Left lung (tissue), 10 donors: ENCODE results near the gene CAND2. TPM values are rescaled to one million over a fixed set of nuclear protein-coding genes. Genes with fewer than 3 reads are reported as not detected.

Experiments
- ATAC-seq: fragments of 200-7000 bp; cut with Tn5 transposase; one replicate; pipeline ENCODE4 v1.9.1; 2020; ENCODE audit warnings: moderate library complexity
- DNase-seq, 4 donors: peaks; one replicate each; pipeline ENCODE4 v3.0.0-alpha.2; 2013 to 2020
- H3K27ac ChIP-seq, 2 donors: fragments of 200-600 bp; sonication (generic) in 1 of 2; one replicate each; pipeline versions ENCODE4 v1.5.0 to v1.8.0; 2020 to 2021
- H3K27me3 ChIP-seq, 2 donors: fragments of 200-600 bp; sonication (generic) in 1 of 2; one replicate each; pipeline versions ENCODE4 v1.5.0 to v1.8.0; 2020 to 2021
- H3K36me3 ChIP-seq, 2 donors: fragments of 200-600 bp; sonication (generic) in 1 of 2; one replicate each; pipeline versions ENCODE4 v1.5.0 to v1.8.0; 2020 to 2021
- H3K4me1 ChIP-seq, 2 donors: fragments of 200-600 bp; one replicate each; pipeline ENCODE4 v1.8.0; 2021
- H3K4me3 ChIP-seq, 2 donors: fragments of 200-600 bp; sonication (generic) in 1 of 2; one replicate each; pipeline versions ENCODE4 v1.5.0 to v1.8.0; 2020 to 2021; ENCODE audit warnings: mild to moderate bottlenecking in 1 of 2
- H3K9me3 ChIP-seq, 2 donors: fragments of 200-600 bp; sonication (generic) in 1 of 2; one replicate each; pipeline versions ENCODE4 v1.5.0 to v1.8.0; 2020 to 2021
- CTCF ChIP-seq, 2 donors: fragments of 200-600 bp; sonication (generic) in 1 of 2; IDR thresholded peaks; one replicate each; pipeline versions ENCODE4 v1.5.0 to v1.8.0; 2021; ENCODE audit warnings: antibody characterized with exemption in 2 of 2
- intact Hi-C, 2 donors: fragments of 100-400 bp; cut with DNase I; formaldehyde crosslinking; loops; one replicate each; pipeline versions ENCODE4 v1.11.2 to v1.14.2; 2022
- polyA plus RNA-seq, 6 donors: library from polyadenylated mRNA; unstranded; fragments of 120-200 nt; gene quantifications; one replicate each; pipeline ENCODE4 v1.2.1, GENCODE V29; 2013; ENCODE audit not compliant: insufficient read length in 6 of 6
- total RNA-seq, 2 donors: library from RNA; stranded (reverse); fragmentation: NEBNext Ultra II Directional; extraction: Animal tissue kit (Norgen Biotek cat#: 25700); gene quantifications; one replicate each; pipeline ENCODE4 v1.2.1, GENCODE V29; 2021
- donor health status: DM: no; HTN: yes; CAD: no.
- donor health status: DM: no; HTN: no; CAD: no.

The CAND2 gene
- total and polyA plus RNA-seq, 8 donors, result 3.7 to 8.8 (median 6.8) TPM

GRCh38 chr3:12759693-12760565, 36.6 kb upstream of the CAND2 start:
- H3K27me3 ChIP-seq, result no peaks in the 10 kb centered on the region
- H3K36me3 ChIP-seq, result no peaks in the 10 kb centered on the region
- ATAC-seq (no peak), DNase-seq (no peak)
- peaks cover 8 to 12% of the 10 kb centered on the region in 2 donors for H3K4me1 ChIP-seq
- H3K4me3 ChIP-seq, result no peak overlapping the region
- no peak overlapping the region for H3K27ac ChIP-seq
- no peak for TF ChIP-seq CTCF (IDR thresholded peaks at IDR 0.05)
- intact Hi-C loops, result no loop called here
- no peaks in the 10 kb centered on the region for H3K9me3 ChIP-seq

- Histone ChIP-seq H3K27ac (no peak overlapping the region), H3K4me3 (no peak overlapping the region), H3K36me3 (no peaks in the 10 kb centered on the region), H3K4me1 (no peaks in the 10 kb centered on the region), H3K27me3 (no peaks in the 10 kb centered on the region), H3K9me3 (no peaks in the 10 kb centered on the region)
- no peak for ATAC-seq
- DNase-seq, result no peak
- intact Hi-C loops, result no loop called here
- no peak for TF ChIP-seq CTCF (IDR thresholded peaks at IDR 0.05)
These were observed 32.2 kb upstream of the CAND2 start for GRCh38 chr3:12764171-12764776.

- DNase-seq, result no peak
- Histone ChIP-seq H3K27me3 (no peaks in the 10 kb centered on the region), H3K4me3 (no peak overlapping the region), H3K27ac (no peak overlapping the region), H3K4me1 (no peaks in the 10 kb centered on the region), H3K9me3 (no peaks in the 10 kb centered on the region), H3K36me3 (no peaks in the 10 kb centered on the region)
- intact Hi-C loops, result no loop called here
- no peak for ATAC-seq
- no peak for TF ChIP-seq CTCF (IDR thresholded peaks at IDR 0.05)
These were observed 29.9 kb upstream of the CAND2 start for GRCh38 chr3:12766541-12766940.

GRCh38 chr3:12768579-12769527, 27.6 kb upstream of the CAND2 start:
- Histone ChIP-seq H3K27ac (no peak overlapping the region), H3K9me3 (no peaks in the 10 kb centered on the region), H3K27me3 (no peaks in the 10 kb centered on the region), H3K4me1 (no peaks in the 10 kb centered on the region), H3K4me3 (no peak overlapping the region), H3K36me3 (no peaks in the 10 kb centered on the region)
- TF ChIP-seq CTCF (IDR thresholded peaks at IDR 0.05), result no peak
- intact Hi-C loops, result no loop called here
- peak in 2 of 4 donors; percentile 36 to 43 for DNase-seq
- ATAC-seq, result peak; percentile 77
